K562 (cell line): ENCODE data around the gene PARD3. TPM values are rescaled to one million over a fixed set of nuclear protein-coding genes. Genes with fewer than 3 reads are reported as not detected.

Experiments
- BRCA1 ChIP-seq, 2 experiments: fragments of 450-650 bp in 1 of 2; sonication (generic) in 1 of 2; formaldehyde crosslinking in 1 of 2; IDR thresholded peaks; 2 replicates each; pipeline versions ENCODE4 v1.5.0 to v1.6.1; 2017 to 2020; ENCODE audit warnings: mild to moderate bottlenecking in 1 of 2, missing genetic modification reagents in 1 of 2
- DNMT1 ChIP-seq: fragments of 450-650 bp; IDR thresholded peaks from 2 replicates; pipeline ENCODE4 v1.6.1; 2016; ENCODE audit warnings: antibody characterized with exemption, mild to moderate bottlenecking
- THRAP3 ChIP-seq: fragments of 450-650 bp; IDR thresholded peaks from 2 replicates; pipeline ENCODE4 v1.6.1; 2016; ENCODE audit warnings: mild to moderate bottlenecking, inconsistent platforms, borderline replicate concordance
- polyA plus RNA-seq, 8 experiments: library from polyadenylated mRNA; depleted of rRNA in 4 of 8; stranded (reverse) in 5 of 8; unstranded in 3 of 8; fragments of >200 nt; fragmentation: Nextera tagmentation in 2 of 8; fragmentation: Illumina TruSeq in 1 of 8; extraction: Ambion mirVana in 2 of 8; extraction: Trizol in 1 of 8; gene quantifications; 2 replicates each; pipeline versions ENCODE4 v1.2.1 to v1.2.3, GENCODE V29; 2011 to 2014; ENCODE audit warnings: inconsistent platforms in 1 of 8, missing spikeins in 1 of 8
- total RNA-seq, 7 experiments: library from RNA; depleted of rRNA in 6 of 7; stranded (reverse); fragments of >200 nt in 6 of 7; fragmentation: Illumina TruSeq in 2 of 7; extraction: Trizol in 2 of 7; gene quantifications; 2 replicates each; pipeline versions ENCODE4 v1.2.1 to v1.2.3, GENCODE V29; 2011 to 2021; ENCODE audit warnings: low replicate concordance in 1 of 7
- TF ChIP-seq, protein P1 (sequence below): fragments of 450-650 bp; IDR thresholded peaks from 2 replicates; pipeline ENCODE4 v1.6.1; 2016; ENCODE audit warnings: low read depth
- TF ChIP-seq, protein P2 (sequence below): fragments of 250-450 bp; sonication (Bioruptor Pico); IDR thresholded peaks from 2 replicates; pipeline ENCODE4 v1.5.0; 2021
- TF ChIP-seq, protein P3 (sequence below): fragments of 250-450 bp; sonication (Bioruptor Pico); IDR thresholded peaks from 2 replicates; pipeline ENCODE4 v1.5.0; 2020; ENCODE audit warnings: mild to moderate bottlenecking
- TF ChIP-seq, protein P4 (sequence below): fragments of 450-650 bp; formaldehyde crosslinking; IDR thresholded peaks from 2 replicates; pipeline ENCODE4 v1.4.0; 2020; ENCODE audit warnings: mild to moderate bottlenecking, mixed read lengths
- TF ChIP-seq, protein P5 (sequence below): fragments of 250-450 bp; sonication (Bioruptor Pico); IDR thresholded peaks from 2 replicates; pipeline ENCODE4 v1.8.0; 2021; ENCODE audit warnings: moderate library complexity, mild to moderate bottlenecking, inconsistent platforms
- TF ChIP-seq, protein P6 (sequence below): fragments of 150-350 bp; IDR thresholded peaks from 2 replicates; pipeline ENCODE4 v1.6.1; 2014; ENCODE audit warnings: low read depth, mild to moderate bottlenecking, low read length, borderline replicate concordance

PARD3 gene
- total and polyA plus RNA-seq, 9 of the 15 experiments (the other 6 are each of a cell fraction or from before 2014, with no cell fraction given), result 2.7 to 11.7 (median 7.7) TPM

DNA sequence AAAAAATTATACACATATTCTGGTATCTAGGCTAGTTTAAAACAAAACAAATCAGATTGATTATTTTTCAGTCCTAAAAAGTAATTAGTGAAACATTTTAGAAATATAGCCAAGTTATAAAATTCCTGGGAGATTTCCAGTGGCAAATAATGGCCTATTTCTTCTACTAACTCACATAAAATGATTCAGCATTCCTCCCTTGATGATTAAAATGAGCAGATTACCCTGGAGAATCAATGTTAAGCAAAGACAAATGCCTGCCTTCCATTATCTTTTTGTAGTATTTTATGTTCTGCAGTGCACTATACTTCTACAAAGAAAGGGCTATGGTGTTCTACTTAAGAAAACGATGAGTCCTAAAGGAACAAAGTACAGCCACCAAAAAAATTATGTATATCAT, 53.6 kb downstream of the PARD3 start (continued):
- TF ChIP-seq, protein P1, sequence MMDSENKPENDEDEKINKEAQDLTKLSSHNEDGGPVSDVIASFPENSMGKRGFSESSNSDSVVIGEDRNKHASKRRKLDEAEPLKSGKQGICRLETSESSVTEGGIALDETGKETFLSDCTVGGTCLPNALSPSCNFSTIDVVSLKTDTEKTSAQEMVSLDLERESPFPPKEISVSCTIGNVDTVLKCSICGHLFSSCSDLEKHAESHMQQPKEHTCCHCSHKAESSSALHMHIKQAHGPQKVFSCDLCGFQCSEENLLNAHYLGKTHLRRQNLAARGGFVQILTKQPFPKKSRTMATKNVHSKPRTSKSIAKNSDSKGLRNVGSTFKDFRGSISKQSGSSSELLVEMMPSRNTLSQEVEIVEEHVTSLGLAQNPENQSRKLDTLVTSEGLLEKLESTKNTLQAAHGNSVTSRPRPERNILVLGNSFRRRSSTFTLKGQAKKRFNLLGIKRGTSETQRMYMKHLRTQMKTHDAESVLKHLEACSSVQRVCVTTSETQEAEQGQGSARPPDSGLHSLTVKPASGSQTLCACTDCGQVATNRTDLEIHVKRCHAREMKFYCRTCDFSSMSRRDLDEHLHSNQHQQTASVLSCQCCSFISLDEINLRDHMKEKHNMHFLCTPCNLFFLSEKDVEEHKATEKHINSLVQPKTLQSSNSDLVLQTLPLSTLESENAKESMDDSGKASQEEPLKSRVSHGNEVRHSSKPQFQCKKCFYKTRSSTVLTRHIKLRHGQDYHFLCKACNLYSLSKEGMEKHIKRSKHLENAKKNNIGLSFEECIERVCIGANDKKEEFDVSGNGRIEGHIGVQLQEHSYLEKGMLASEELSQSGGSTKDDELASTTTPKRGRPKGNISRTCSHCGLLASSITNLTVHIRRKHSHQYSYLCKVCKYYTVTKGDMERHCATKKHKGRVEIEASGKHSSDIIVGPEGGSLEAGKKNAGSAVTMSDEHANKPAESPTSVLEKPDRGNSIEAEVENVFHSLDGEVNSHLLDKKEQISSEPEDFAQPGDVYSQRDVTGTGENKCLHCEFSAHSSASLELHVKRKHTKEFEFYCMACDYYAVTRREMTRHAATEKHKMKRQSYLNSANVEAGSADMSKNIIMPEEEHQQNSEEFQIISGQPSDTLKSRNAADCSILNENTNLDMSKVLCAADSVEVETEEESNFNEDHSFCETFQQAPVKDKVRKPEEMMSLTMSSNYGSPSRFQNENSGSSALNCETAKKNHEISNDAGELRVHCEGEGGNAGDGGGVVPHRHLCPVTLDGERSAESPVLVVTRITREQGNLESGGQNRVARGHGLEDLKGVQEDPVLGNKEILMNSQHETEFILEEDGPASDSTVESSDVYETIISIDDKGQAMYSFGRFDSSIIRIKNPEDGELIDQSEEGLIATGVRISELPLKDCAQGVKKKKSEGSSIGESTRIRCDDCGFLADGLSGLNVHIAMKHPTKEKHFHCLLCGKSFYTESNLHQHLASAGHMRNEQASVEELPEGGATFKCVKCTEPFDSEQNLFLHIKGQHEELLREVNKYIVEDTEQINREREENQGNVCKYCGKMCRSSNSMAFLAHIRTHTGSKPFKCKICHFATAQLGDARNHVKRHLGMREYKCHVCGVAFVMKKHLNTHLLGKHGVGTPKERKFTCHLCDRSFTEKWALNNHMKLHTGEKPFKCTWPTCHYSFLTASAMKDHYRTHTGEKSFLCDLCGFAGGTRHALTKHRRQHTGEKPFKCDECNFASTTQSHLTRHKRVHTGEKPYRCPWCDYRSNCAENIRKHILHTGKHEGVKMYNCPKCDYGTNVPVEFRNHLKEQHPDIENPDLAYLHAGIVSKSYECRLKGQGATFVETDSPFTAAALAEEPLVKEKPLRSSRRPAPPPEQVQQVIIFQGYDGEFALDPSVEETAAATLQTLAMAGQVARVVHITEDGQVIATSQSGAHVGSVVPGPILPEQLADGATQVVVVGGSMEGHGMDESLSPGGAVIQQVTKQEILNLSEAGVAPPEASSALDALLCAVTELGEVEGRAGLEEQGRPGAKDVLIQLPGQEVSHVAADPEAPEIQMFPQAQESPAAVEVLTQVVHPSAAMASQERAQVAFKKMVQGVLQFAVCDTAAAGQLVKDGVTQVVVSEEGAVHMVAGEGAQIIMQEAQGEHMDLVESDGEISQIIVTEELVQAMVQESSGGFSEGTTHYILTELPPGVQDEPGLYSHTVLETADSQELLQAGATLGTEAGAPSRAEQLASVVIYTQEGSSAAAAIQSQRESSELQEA, result no peak
- TF ChIP-seq BRCA1 (IDR thresholded peaks at IDR 0.05) (no peak), BRCA1 (CRISPR knock-in tag; IDR thresholded peaks at IDR 0.05) (no peak), THRAP3 (no peak), DNMT1 (no peak)
- TF ChIP-seq, protein P2, sequence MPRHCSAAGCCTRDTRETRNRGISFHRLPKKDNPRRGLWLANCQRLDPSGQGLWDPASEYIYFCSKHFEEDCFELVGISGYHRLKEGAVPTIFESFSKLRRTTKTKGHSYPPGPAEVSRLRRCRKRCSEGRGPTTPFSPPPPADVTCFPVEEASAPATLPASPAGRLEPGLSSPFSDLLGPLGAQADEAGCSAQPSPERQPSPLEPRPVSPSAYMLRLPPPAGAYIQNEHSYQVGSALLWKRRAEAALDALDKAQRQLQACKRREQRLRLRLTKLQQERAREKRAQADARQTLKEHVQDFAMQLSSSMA (CRISPR knock-in tag), result no peak
- TF ChIP-seq, protein P3, sequence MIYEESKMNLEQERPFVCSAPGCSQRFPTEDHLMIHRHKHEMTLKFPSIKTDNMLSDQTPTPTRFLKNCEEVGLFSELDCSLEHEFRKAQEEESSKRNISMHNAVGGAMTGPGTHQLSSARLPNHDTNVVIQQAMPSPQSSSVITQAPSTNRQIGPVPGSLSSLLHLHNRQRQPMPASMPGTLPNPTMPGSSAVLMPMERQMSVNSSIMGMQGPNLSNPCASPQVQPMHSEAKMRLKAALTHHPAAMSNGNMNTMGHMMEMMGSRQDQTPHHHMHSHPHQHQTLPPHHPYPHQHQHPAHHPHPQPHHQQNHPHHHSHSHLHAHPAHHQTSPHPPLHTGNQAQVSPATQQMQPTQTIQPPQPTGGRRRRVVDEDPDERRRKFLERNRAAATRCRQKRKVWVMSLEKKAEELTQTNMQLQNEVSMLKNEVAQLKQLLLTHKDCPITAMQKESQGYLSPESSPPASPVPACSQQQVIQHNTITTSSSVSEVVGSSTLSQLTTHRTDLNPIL (CRISPR knock-in tag), result no peak
- TF ChIP-seq, protein P4, sequence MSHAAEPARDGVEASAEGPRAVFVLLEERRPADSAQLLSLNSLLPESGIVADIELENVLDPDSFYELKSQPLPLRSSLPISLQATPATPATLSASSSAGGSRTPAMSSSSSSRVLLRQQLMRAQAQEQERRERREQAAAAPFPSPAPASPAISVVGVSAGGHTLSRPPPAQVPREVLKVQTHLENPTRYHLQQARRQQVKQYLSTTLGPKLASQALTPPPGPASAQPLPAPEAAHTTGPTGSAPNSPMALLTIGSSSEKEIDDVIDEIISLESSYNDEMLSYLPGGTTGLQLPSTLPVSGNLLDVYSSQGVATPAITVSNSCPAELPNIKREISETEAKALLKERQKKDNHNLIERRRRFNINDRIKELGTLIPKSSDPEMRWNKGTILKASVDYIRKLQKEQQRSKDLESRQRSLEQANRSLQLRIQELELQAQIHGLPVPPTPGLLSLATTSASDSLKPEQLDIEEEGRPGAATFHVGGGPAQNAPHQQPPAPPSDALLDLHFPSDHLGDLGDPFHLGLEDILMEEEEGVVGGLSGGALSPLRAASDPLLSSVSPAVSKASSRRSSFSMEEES (CRISPR knock-in tag), result no peak
- TF ChIP-seq, protein P5, sequence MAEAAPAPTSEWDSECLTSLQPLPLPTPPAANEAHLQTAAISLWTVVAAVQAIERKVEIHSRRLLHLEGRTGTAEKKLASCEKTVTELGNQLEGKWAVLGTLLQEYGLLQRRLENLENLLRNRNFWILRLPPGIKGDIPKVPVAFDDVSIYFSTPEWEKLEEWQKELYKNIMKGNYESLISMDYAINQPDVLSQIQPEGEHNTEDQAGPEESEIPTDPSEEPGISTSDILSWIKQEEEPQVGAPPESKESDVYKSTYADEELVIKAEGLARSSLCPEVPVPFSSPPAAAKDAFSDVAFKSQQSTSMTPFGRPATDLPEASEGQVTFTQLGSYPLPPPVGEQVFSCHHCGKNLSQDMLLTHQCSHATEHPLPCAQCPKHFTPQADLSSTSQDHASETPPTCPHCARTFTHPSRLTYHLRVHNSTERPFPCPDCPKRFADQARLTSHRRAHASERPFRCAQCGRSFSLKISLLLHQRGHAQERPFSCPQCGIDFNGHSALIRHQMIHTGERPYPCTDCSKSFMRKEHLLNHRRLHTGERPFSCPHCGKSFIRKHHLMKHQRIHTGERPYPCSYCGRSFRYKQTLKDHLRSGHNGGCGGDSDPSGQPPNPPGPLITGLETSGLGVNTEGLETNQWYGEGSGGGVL (CRISPR knock-in tag), result no peak
- TF ChIP-seq, protein P6, sequence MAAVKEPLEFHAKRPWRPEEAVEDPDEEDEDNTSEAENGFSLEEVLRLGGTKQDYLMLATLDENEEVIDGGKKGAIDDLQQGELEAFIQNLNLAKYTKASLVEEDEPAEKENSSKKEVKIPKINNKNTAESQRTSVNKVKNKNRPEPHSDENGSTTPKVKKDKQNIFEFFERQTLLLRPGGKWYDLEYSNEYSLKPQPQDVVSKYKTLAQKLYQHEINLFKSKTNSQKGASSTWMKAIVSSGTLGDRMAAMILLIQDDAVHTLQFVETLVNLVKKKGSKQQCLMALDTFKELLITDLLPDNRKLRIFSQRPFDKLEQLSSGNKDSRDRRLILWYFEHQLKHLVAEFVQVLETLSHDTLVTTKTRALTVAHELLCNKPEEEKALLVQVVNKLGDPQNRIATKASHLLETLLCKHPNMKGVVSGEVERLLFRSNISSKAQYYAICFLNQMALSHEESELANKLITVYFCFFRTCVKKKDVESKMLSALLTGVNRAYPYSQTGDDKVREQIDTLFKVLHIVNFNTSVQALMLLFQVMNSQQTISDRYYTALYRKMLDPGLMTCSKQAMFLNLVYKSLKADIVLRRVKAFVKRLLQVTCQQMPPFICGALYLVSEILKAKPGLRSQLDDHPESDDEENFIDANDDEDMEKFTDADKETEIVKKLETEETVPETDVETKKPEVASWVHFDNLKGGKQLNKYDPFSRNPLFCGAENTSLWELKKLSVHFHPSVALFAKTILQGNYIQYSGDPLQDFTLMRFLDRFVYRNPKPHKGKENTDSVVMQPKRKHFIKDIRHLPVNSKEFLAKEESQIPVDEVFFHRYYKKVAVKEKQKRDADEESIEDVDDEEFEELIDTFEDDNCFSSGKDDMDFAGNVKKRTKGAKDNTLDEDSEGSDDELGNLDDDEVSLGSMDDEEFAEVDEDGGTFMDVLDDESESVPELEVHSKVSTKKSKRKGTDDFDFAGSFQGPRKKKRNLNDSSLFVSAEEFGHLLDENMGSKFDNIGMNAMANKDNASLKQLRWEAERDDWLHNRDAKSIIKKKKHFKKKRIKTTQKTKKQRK, result no peak
